Adrenal gland (tissue), 5 donors: ENCODE results near the gene SNX30.

ENCODE experiments used
- POLR2A ChIP-seq, 2 donors: fragments of 450-650 bp; IDR thresholded peaks; one replicate each; pipeline ENCODE4 v1.6.1; 2017; ENCODE audit warnings: antibody characterized with exemption in 2 of 2, mild to moderate bottlenecking in 2 of 2, moderate library complexity in 1 of 2
- TF ChIP-seq, protein P1 (sequence below), 6 experiments: fragments of 450-650 bp in 4 of 6; fragments of 200-600 bp in 2 of 6; sonication (generic) in 1 of 6; IDR thresholded peaks; 1 replicate in 5 of 6; 2 replicates in 1 of 6; pipeline versions ENCODE4 v1.5.1 to v1.8.0; 2016 to 2021; ENCODE audit warnings: antibody characterized with exemption in 6 of 6, mild to moderate bottlenecking in 2 of 6, moderate library complexity in 1 of 6
- donor health status: DM: no; HTN: no; CAD: no.

DNA sequence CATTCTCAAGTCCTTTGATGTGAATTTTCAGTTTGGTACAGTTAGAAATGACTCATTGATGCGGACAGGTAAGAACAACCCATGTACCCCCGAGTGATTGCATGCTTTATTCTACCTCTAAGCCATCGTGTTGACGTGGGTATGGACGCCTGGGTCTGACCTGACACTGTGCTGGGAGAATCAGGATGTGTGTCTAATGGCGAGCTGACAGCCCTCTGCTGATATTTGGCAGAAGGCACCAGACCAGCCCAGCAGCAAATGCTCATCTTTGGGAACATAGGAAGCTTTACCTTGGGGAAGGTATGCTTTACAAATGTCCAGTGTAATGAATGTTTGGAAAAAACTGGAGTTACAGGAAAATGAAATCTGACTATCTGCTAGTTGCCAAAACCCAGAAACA, 120.0 kb downstream of the SNX30 start:
- no peak for TF ChIP-seq POLR2A (IDR thresholded peaks at IDR 0.05)
- TF ChIP-seq, protein P1, sequence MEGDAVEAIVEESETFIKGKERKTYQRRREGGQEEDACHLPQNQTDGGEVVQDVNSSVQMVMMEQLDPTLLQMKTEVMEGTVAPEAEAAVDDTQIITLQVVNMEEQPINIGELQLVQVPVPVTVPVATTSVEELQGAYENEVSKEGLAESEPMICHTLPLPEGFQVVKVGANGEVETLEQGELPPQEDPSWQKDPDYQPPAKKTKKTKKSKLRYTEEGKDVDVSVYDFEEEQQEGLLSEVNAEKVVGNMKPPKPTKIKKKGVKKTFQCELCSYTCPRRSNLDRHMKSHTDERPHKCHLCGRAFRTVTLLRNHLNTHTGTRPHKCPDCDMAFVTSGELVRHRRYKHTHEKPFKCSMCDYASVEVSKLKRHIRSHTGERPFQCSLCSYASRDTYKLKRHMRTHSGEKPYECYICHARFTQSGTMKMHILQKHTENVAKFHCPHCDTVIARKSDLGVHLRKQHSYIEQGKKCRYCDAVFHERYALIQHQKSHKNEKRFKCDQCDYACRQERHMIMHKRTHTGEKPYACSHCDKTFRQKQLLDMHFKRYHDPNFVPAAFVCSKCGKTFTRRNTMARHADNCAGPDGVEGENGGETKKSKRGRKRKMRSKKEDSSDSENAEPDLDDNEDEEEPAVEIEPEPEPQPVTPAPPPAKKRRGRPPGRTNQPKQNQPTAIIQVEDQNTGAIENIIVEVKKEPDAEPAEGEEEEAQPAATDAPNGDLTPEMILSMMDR (IDR thresholded peaks at IDR 0.05): no peak
